CD4-positive, alpha-beta T cell treated with Interleukin-1 beta for 1 hour (primary cell): ENCODE measurements around the gene MSI2.
"Not testable (repeated sequence)": the region's sequence is repeated elsewhere in the genome, so short reads cannot be mapped to it uniquely, and the experiment has no call there.

Experiments used
- DNase-seq, 2 donors: peaks; one replicate each; pipeline ENCODE4 v3.0.0-alpha.2; 2020 to 2022

The MSI2 gene

GRCh38 chr17:57489321-57489720 lies 233.0 kb downstream of the MSI2 start:
- DNase-seq = no peak

GRCh38 chr17:57490111-57490845 lies 234.0 kb downstream of the MSI2 start:
- DNase-seq = no peak

GRCh38 chr17:57490890-57491289 lies 234.6 kb downstream of the MSI2 start:
- DNase-seq = no peak

GRCh38 chr17:57493171-57493570 lies 236.8 kb downstream of the MSI2 start:
- no peak for DNase-seq

- no peak for DNase-seq
Observed at GRCh38 chr17:57493625-57494024, 237.3 kb downstream of the MSI2 start.

- DNase-seq = no peak
Observed at GRCh38 chr17:57494443-57494842, 238.1 kb downstream of the MSI2 start.

- DNase-seq = no peak
Observed at GRCh38 chr17:57495771-57496170, 239.4 kb downstream of the MSI2 start.

- DNase-seq = no peak
Observed at GRCh38 chr17:57496382-57496781, 240.1 kb downstream of the MSI2 start.

GRCh38 chr17:57498443-57498842 lies 242.1 kb downstream of the MSI2 start:
- peak in 1 of 2 donors; percentile 1 for DNase-seq

GRCh38 chr17:57499221-57499620 lies 242.9 kb downstream of the MSI2 start:
- DNase-seq = not testable (repeated sequence)

- no peak for DNase-seq
Observed at GRCh38 chr17:57499648-57500049, 243.3 kb downstream of the MSI2 start.

- DNase-seq = no peak
Observed at GRCh38 chr17:57501016-57501415, 244.7 kb downstream of the MSI2 start.

- no peak for DNase-seq
Observed at GRCh38 chr17:57502022-57502421, 245.7 kb downstream of the MSI2 start.

- DNase-seq = no peak
Observed at GRCh38 chr17:57502811-57503241, 246.5 kb downstream of the MSI2 start.

GRCh38 chr17:57504208-57504607 lies 247.9 kb downstream of the MSI2 start:
- no peak for DNase-seq

GRCh38 chr17:57505841-57506773 lies 249.8 kb downstream of the MSI2 start:
- DNase-seq = no peak

- no peak for DNase-seq
Observed at GRCh38 chr17:57506774-57507127, 250.4 kb downstream of the MSI2 start.

- DNase-seq = no peak
Observed at GRCh38 chr17:57507828-57508227, 251.5 kb downstream of the MSI2 start.

- no peak for DNase-seq
Observed at GRCh38 chr17:57508671-57509070, 252.3 kb downstream of the MSI2 start.

- no peak for DNase-seq
Observed at GRCh38 chr17:57511475-57512123, 255.3 kb downstream of the MSI2 start.

GRCh38 chr17:57512258-57512657 lies 255.9 kb downstream of the MSI2 start:
- no peak for DNase-seq

- no peak for DNase-seq
Observed at GRCh38 chr17:57512691-57513090, 256.4 kb downstream of the MSI2 start.

- DNase-seq = no peak
Observed at GRCh38 chr17:57513569-57513968, 257.2 kb downstream of the MSI2 start.

GRCh38 chr17:57514614-57515013 lies 258.3 kb downstream of the MSI2 start:
- DNase-seq = no peak
